ENCODE measurements around the gene NATD1.
A peak's percentile ranks its signal among the peaks of the same experiment; 100 is the strongest.

The NATD1 gene

GRCh38 chr17:21276264-21276588 lies 23.0 kb upstream of the NATD1 start:
- DNase-seq (ENCODE audit: extremely low read depth in 1 of 2, low read depth in 1 of 2): no peak

DNA sequence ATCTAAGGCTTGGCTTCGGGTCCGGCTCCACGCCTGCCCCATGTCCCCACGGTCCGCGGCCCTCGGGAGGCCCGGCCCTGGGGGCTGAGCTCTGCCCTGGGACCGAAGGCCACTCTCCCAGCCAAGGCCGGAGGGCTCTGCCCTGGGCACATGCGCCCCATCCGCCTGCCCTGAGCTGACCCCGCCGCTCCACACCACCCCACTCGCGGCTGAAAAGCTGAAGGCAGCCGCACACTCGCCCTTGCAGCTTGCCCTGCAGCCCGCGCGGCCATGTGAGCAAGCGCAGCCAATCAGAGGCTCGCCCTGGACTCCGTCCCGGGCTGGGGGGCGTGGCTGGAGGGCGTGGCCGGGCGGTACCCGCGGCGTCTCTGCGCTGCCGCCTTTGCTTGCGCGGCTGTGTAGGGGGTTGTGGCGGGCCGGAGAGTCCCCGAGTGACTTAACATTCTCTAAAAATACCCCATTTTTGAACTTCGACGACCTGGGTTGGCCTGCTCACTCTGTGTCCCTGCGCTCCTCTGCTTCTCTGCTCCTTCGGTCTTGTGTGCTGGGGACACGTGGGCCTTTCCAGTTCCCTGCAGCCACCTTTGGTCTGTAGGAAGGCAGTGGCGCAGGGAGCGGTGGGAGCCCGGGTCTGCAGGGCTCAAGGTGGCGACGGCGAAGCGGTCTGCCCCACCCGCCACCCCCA lies 22.5 kb upstream of the NATD1 start:
- DNase-seq (ENCODE audit: extremely low read depth in 1 of 2, low read depth in 1 of 2): peak; percentile 92 to 94

DNA sequence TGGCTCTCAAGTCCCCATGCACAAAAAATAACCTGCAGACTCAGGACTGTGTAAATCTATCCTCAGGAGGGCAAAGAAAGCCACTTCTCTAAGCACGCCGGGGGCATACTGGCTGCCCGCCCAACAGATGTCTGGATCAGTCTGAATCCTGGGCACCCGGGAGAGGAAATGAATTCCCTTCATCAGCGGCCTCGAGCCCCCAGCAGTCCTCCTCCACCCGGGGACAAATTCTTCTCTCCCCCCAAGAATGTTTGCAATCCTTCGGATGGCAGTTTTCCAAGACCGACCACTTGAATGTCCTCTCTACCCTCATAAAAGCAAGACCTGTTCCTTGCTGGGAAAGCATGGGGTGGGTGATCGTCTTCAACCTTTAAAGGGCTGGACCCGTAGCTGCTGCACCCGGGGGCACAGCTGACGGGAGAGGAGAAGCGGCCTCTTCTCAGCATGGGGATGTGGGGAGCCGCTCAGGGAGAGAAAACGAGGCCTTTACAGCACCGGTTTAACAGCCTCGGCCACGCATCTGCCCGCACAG lies 21.9 kb upstream of the NATD1 start:
- no peak for DNase-seq (ENCODE audit: extremely low read depth in 1 of 2, low read depth in 1 of 2)

DNA sequence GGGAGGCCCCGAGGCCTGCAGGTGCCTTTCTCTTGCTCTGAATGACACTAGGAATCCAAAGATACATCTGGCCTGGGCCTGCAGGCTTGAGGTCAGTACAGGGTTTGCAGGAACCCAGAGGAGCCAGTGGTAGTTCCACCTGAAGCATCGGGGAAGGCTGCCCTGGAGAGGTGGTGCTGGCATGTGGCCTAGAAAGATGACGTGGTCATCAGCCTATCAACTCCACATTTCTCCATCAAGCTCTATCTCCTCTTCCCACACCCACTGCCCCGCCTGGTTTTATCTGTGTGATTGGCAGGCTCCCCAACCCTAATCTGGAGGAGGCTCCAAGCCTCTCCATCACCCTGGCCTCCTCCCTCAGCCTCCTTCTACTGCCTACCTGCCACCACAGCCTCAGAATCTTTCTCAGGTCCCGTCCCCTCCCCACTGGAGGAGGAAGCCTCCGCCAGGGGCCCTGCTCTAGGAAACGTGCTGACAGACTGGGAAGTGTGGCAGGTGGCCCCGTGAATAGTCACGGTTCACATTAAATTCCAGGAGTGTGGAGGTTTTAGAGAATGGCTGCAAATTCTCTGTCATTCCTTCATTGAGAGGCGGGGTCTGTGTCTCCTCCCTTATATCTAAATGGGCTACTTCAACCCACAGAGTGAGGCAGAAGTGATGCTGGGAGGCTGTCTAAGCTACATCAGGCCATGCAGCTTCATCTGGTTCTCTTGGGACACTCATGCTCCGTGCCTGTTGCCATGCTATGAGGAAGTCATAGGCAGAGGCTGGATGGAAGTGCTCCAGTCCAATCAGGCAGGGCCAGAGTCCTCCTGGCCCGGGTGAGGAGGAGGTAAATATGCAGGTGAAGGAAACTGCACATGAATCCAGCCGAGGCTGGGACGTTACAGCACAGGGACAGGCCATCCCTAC lies 19.9 kb upstream of the NATD1 start:
- DNase-seq (ENCODE audit: extremely low read depth in 1 of 2, low read depth in 1 of 2): no peak

GRCh38 chr17:21272250-21272649 lies 19.0 kb upstream of the NATD1 start:
- no peak for DNase-seq (ENCODE audit: extremely low read depth in 1 of 2, low read depth in 1 of 2)

GRCh38 chr17:21271454-21272183 lies 18.4 kb upstream of the NATD1 start:
- no peak for DNase-seq (ENCODE audit: extremely low read depth in 1 of 2, low read depth in 1 of 2)

GRCh38 chr17:21269394-21269793 lies 16.2 kb upstream of the NATD1 start:
- no peak for DNase-seq (ENCODE audit: extremely low read depth in 1 of 2, low read depth in 1 of 2)

- no peak for DNase-seq (ENCODE audit: extremely low read depth in 1 of 2, low read depth in 1 of 2)
These were observed 15.5 kb upstream of the NATD1 start for GRCh38 chr17:21268596-21269188.

- no peak for DNase-seq (ENCODE audit: extremely low read depth in 1 of 2, low read depth in 1 of 2)
These were observed 10.2 kb upstream of the NATD1 start for GRCh38 chr17:21263376-21263775.

DNA sequence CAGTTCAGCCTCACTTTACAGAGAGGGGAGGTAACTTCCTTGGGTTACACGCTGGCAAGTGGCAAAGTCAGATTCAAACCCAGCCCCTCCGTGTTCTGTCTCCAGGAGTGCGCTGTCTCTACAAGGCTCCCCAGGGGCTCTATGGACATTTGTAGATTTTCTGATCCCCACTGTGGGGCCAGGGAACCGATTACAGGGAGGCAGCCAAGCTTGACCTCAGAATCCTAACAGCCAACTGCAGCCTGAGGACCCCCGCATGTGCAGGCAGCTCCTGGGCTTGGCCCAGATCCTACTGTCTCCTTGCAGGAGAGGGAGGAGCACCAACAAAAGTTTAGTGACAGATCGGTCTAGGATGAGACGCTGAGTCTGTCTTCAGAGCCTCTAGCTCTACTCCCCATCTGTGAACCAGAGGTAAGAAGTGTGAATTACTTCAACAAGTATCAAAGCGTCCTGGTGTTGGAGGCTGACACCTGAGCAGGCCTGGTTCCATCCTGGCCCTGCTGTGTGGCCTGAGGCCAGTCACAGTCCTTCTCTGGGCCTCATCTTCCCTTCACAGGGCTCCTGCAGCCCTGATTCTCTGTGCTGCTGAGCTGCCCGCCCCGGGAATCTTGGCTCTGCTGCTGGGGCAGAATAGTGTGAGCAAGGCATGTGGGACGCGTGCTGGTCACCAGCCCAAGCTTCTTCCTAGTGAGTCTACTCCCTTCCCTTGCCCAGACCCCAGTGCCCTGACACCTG lies 9.2 kb upstream of the NATD1 start:
- DNase-seq (ENCODE audit: extremely low read depth in 1 of 2, low read depth in 1 of 2): no peak

GRCh38 chr17:21258593-21258992 lies 5.4 kb upstream of the NATD1 start:
- no peak for DNase-seq (ENCODE audit: extremely low read depth in 1 of 2, low read depth in 1 of 2)

DNA sequence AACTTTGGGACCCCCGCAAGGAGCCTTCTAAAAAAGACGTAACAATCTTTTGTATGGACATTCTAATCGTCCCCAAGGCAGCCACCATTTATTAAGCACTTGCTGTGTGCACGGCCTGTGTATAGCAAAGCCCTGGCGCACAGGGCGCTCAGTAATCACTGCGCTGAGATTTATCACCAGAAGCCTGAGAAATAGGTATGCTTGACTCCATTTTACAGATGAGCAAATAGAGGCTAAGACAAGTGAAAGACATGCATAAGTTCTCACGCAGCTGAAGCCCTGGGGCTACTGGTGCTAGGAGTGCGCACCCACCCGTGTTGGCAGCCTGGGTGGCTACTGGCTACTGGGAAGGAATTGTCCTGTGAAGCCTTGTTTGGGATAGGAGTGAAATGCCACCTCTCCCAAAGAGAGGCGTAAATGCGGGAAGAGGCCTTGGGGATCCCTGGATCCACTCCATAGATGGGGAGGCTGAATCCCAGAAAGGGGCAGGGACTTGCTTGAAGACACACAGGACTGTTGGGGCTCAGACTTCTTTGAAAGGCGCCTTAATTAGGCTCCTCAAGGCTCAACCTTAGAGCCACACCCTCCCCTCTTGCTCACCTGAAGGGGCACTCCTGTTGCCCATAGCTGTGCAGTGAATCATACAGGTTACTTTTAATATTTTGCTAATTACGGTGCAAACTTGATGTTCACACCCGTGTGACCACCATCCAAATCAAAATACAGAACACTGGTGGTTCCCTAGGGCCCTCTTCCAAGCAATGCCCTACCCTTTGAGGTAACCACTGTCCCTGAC lies 634 bp upstream of the NATD1 start:
- DNase-seq (ENCODE audit: extremely low read depth in 1 of 2, low read depth in 1 of 2): no peak

DNA sequence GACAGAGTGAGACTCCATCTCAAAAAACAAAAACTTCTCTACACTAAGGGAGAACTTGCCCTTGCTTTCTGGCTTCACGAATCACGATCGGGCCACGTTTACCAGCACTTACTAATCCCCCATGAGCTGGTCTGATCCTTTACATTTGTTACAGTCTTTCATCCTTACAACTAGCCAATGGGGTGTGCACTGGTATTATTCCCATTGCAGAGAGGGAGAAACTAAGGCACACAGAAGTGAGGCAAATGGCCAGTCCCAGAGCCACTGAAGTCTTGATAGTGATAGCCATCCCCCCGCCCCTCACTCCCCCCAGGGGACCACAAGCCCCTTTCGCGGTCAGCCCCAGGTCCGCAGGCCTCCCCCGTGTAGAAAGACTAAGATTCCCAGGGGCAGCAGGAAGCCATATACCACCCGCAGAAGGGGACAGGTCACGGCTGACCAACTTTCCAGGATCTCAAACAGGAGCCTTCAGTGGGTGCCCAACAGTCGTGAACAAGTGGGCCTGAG lies 868 bp downstream of the NATD1 start:
- no peak for DNase-seq (ENCODE audit: extremely low read depth in 1 of 2, low read depth in 1 of 2)

- DNase-seq (ENCODE audit: extremely low read depth in 1 of 2, low read depth in 1 of 2): no peak
These were observed 1.7 kb downstream of the NATD1 start for GRCh38 chr17:21251337-21252010.

DNA sequence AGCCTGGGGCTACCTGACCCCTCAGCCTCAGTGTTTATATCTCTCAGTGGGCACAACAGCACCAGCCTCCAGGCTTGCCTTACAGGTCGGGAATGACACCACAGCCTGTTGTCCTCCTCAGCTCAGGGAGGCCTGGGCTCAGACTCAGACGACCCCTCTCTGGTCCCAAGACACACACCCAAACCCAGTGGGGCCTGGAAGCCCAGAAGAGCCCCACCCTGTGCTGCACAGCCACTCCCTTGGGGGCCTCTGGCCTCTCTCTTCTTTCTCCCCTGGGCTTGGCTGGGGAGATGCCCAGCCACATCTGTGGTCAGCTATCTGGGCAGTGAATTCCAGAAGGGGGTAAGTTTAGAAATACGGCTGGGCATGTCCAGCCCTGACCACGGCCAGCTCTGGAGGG lies 2.4 kb downstream of the NATD1 start:
- DNase-seq (ENCODE audit: extremely low read depth in 1 of 2, low read depth in 1 of 2): no peak

- DNase-seq (ENCODE audit: extremely low read depth in 1 of 2, low read depth in 1 of 2): no peak
These were observed 3.1 kb downstream of the NATD1 start for GRCh38 chr17:21249920-21250703.

GRCh38 chr17:21249086-21249795 lies 4.0 kb downstream of the NATD1 start:
- DNase-seq (ENCODE audit: extremely low read depth in 1 of 2, low read depth in 1 of 2): no peak

Measured in stimulated activated CD8-positive, alpha-beta memory T cell treated with anti-CD3 and anti-CD28 coated beads, Interleukin-7, amount 100 ng/mL, for 48 hours (primary cell).